HuH-7.5 (cell line): ENCODE results near the gene PERP.
"Not testable (repeated sequence)": the region's sequence is repeated elsewhere in the genome, so short reads cannot be mapped to it uniquely, and the experiment has no call there.

Experiments
- DNase-seq: peaks from one replicate; pipeline ENCODE4 v3.0.0; 2011; ENCODE audit warnings: low spot score

PERP gene

DNA sequence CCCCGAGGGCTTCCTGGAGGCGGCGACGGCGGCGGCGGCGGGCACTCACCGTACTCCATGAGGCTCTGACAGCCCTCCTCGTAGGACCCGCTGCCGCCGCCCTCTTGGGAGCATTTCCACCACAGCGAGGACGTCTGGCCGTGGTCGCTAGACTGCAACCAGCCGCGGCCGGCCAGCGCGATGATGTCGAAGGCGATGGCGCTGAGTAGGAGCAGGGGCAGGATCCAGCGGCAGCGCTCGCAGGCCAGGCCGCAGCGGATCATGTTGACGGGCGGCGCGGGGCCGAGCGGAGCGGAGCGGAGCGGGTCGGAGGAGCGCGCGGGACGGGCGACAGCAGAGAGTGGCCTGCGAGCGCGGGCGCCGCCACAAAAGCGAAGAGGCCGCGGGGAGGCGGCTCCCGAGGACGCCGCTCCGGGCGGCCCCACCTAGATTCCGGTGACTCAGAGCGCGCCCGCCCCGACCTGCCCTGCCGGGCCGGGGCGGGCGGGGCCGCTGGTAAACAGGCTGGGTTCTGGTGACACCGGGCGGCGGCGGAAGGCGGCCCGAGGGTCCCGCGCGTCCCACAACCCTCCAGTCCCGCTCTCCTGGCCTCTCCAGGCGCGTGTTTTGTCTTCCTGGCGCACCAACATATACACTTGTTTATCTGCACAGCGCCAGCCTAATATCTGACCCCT is at the start of gene PERP:
Gene PERP (minus strand): TSS at position 342 of the 674 bp plus-strand sequence. CDS start 79 bp downstream, at position 263.
- peak; percentile 56 for DNase-seq

DNA sequence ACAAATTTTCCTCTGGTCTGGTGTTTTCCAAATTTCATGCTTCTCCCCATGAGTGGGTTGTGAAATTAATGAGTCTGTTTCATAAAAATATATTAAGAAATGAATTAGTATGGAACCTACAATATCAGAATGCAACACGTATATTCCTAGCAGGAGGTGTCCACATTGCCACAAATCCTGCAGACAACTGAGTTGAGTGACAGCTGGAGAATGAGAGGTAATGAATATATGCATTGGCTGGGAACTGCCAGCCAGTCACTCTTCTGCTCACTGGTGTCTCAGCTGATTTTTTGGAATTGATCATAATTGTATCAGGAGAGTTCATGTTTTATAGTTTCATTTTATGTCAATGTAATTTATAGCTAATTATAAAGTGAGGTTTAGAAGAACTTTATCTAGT is 48.2 kb upstream of the PERP start:
- DNase-seq, result no peak

DNA sequence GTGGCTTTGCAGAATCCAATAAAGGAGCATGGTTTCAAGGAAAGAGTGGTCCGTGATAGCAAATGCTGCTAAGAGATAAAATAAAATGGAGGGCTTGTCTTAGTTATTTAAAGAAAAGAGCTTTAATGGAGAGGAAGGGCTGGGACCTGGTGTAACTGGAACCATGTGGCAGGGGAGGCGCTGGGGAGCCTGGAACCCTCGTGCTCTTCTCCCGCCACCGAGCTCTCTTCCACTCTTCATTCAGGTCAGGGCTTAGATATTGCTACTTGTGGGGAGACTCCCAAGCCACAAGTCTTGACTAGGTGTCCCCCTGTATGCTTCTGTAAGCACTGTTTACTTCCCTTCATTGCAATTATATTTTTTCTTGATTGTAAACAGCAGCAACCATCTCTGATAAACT is 39.3 kb upstream of the PERP start:
- no peak for DNase-seq

GRCh38 chr6:138145402-138145801 is 38.2 kb upstream of the PERP start:
- DNase-seq, result no peak

- DNase-seq, result no peak
These were observed 35.6 kb upstream of the PERP start for GRCh38 chr6:138142806-138143205.

DNA sequence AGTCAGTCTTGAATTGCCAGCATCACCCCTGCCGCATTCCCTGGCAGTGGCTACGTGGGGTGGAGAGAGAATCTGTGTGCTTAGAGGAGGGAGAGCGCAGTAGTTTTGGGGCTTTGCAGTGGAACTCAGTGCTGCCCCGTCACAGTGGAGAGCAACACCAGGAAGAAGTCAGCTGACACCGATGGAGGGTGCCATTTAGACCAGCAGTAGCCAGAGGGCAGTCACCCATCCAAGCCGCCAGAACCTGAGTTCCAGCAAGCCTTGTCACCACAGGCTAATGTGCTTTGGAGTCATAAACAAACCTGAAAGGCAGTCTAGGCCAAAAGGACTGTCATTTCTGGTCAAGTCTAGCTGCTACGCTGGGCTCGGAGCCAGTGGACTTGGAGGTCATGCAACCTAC is 22.0 kb upstream of the PERP start:
- no peak for DNase-seq

- DNase-seq, result no peak
These were observed 20.9 kb upstream of the PERP start for GRCh38 chr6:138128096-138128495.

GRCh38 chr6:138124096-138124495 is 16.9 kb upstream of the PERP start:
- no peak for DNase-seq

DNA sequence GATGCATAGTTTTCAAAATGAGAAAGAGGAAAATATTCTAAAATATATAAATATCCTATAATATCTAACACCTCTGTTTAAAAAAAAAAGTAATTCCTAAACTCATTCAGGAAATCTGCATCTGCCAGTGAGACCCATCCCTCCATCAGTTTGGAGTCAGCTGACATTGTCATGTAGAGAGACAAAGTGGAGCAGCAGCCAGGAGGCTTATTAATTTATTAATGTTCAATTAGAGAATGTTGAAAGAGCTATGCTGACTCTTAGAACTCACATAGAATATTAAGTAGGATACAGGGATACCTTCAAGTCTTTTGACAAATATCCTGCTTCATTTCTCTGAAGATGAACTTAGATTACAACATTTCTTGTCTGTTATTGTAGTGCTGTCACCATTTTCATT is 12.8 kb upstream of the PERP start:
- DNase-seq, result no peak

DNA sequence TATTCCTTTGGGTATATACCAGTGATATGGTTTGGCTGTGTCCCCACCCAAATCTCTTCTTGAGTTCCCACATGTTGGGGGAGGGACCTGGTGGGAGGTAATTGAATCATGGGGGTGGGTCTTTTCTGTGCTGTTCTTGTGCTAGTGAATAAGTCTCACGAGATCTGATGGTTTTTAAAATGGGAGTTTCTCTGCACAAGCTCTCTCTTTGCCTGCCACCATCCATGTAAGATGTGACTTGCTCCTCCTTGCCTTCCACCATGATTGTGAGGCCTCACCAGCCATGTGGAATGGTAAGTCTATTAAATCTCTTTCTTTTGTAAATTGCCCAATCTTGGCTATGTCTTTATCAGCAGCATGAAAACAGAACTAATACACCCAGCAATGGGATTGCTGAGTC is 12.0 kb upstream of the PERP start:
- not testable (repeated sequence) for DNase-seq

- no peak for DNase-seq
These were observed 10.2 kb upstream of the PERP start for GRCh38 chr6:138117376-138117914.

GRCh38 chr6:138116661-138116999 is 9.4 kb upstream of the PERP start:
- no peak for DNase-seq

GRCh38 chr6:138115877-138116660 is 8.8 kb upstream of the PERP start:
- peak; percentile 38 for DNase-seq

- DNase-seq, result no peak
These were observed 8.0 kb upstream of the PERP start for GRCh38 chr6:138115201-138115600.

DNA sequence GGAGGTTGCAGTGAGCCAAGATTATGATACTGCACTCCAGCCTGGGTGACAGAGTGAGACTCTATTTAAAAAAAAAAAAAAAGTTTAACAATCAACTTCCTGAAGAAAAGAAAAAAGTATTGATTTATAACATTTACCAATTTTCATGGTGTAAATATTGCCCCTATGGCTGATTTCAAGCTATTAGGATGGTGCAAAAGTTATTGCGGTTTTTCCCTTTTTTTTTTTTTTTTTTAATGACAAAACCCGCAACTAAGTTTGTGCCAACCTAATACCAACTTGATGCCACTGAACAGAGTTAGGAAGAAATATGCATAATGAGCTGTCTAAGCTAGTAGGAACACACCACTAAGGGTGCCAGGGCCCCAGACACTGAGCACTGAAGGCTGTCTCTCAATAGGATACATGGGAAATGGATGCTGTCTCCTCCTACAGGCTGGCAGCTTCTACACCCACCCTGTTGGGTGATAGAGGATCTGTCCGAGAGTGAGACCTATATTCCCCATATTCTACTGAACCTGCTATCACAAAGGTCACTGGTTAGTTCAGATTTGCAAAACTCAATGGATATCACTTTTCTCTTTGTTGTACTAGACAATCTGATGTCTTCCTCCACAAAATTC is 6.5 kb upstream of the PERP start:
- no peak for DNase-seq

- no peak for DNase-seq
These were observed 3.0 kb upstream of the PERP start for GRCh38 chr6:138110229-138110628.

- peak; percentile 57 for DNase-seq
These were observed 2.1 kb upstream of the PERP start for GRCh38 chr6:138109042-138109997.

DNA sequence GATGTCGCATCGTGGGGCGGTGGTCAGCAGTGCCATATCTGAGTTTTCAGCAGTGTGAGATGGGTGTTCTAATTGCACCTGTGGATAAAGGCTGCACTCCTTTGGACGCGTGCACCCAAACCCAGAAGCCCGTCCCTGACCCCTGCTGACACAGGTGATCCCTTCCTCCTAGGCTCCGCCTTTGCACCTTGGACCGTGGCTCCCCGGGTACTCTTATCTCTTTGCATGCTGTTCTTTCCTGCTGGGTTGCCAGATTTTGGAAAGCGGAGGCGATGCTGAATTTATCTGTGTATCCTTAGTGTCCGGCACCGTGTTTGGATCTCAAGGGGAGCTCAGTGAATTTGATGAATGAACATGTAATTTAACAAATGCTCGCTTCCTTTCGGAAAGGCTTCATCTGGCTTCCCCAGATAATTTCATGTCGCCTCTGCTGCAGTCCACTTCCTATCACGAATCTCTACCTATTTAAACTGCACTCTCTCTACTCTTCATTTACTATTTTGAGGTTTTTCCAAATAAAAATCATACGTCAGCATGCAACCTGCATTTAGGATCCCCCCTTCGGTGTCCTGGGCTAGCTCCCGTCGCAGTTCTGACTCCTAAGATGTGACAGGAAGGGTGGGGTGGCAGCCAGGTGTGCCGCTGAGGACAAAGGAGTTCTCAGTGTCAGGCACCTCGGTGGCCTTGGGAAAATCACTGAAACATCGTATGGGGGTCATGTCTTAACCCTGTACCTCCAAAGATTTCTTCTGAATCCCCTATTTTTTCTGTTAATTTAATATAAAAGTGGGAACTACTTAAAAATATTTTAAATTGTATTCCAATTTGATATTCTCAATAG is 753 bp upstream of the PERP start:
- peak; percentile 84 for DNase-seq

GRCh38 chr6:138106665-138107077 is 548 bp downstream of the PERP start:
- DNase-seq, result no peak

DNA sequence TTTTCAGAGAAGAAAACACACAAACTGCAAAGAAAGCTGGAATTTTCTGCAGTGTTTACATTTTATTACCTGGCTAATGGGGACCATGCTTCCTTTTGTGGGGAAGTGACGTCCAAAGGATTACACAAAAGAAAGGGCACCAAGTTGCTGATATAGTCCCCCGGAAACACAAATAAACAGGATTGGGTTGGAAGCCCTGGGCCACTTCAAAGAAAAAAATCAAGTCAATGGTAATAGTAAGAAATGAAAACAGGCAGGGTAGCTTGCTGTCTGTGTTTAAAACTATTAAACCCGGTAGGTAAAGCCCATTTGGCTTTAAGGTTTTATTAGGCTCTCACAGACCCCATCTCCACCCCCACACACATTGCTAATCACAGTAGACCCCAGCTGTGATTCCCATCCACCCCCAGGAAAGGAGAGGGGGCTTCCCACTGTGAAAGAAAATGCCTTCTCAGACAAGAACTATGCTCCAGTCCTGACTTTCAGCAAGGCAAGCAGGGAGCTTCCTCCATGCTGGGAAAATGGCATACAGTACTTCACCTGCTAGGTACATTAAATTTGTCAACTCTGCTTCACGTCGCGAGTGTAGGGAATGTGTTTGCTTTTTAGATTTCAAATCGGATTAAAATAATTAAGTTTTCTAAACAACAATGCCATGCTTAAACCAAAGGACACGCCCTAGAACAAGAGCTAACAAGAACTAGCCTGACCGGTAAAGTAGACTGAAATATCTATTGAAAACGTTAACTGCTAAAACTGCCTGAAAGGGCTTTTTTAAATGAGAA is 1.1 kb downstream of the PERP start:
- DNase-seq, result peak; percentile 48
